ENCODE data around the gene ROR2. TPM values are rescaled to one million over a fixed set of nuclear protein-coding genes. Genes with fewer than 3 reads are reported as not detected.
A peak's percentile ranks its signal among the peaks of the same experiment; 100 is the strongest.

Gene ROR2
- total RNA-seq, 1 donor from 2014 or later = 0.92 TPM

GRCh38 chr9:91836515-91836914, 113.5 kb downstream of the ROR2 start:
- no peak for ATAC-seq

GRCh38 chr9:91835632-91836031, 114.4 kb downstream of the ROR2 start:
- intact Hi-C loops (cut with DNase I) = no loop called here
- DNase-seq (ENCODE audit: missing footprints) (no peak), ATAC-seq (no peak)

More at GRCh38 chr9:91836515-91836914, 113.5 kb downstream of the ROR2 start:
- no peak for DNase-seq (ENCODE audit: missing footprints)
- intact Hi-C loops (cut with DNase I) = no loop called here

- ATAC-seq (no peak), DNase-seq (ENCODE audit: missing footprints) (no peak)
- intact Hi-C loops (cut with DNase I) = no loop called here
Measured at GRCh38 chr9:91835216-91835615, 114.8 kb downstream of the ROR2 start.

GRCh38 chr9:91834740-91835139, 115.3 kb downstream of the ROR2 start:
- intact Hi-C loops (cut with DNase I) = no loop called here
- DNase-seq (ENCODE audit: missing footprints) = no peak
- no peak for ATAC-seq

GRCh38 chr9:91833878-91834255, 116.2 kb downstream of the ROR2 start:
- no peak for ATAC-seq
- DNase-seq (ENCODE audit: missing footprints) = no peak
- intact Hi-C loops (cut with DNase I) = no loop called here

GRCh38 chr9:91833096-91833877, 116.7 kb downstream of the ROR2 start:
- DNase-seq (ENCODE audit: missing footprints) (no peak), ATAC-seq (no peak)
- intact Hi-C loops (cut with DNase I) = no loop called here

- intact Hi-C loops (cut with DNase I) = no loop called here
- DNase-seq (ENCODE audit: missing footprints) (no peak), ATAC-seq (no peak)
Measured at GRCh38 chr9:91832322-91832721, 117.7 kb downstream of the ROR2 start.

- intact Hi-C loops (cut with DNase I) = no loop called here
- no peak for DNase-seq (ENCODE audit: missing footprints)
- ATAC-seq = no peak
Measured at GRCh38 chr9:91825866-91826265, 124.2 kb downstream of the ROR2 start.

GRCh38 chr9:91825422-91825821, 124.6 kb downstream of the ROR2 start:
- no peak for DNase-seq (ENCODE audit: missing footprints)
- intact Hi-C loops (cut with DNase I) = no loop called here
- peak; percentile 19 for ATAC-seq

- peak; percentile 84 for ATAC-seq
- intact Hi-C loops (cut with DNase I) = no loop called here
- no peak for DNase-seq (ENCODE audit: missing footprints)
Measured at GRCh38 chr9:91824601-91825305, 125.3 kb downstream of the ROR2 start.

GRCh38 chr9:91824151-91824550, 125.9 kb downstream of the ROR2 start:
- no peak for ATAC-seq
- intact Hi-C loops (cut with DNase I) = no loop called here
- DNase-seq (ENCODE audit: missing footprints) = no peak

GRCh38 chr9:91820949-91821880, 128.8 kb downstream of the ROR2 start:
- DNase-seq (ENCODE audit: missing footprints) (no peak), ATAC-seq (no peak)
- intact Hi-C loops (cut with DNase I) = no loop called here

GRCh38 chr9:91820126-91820750, 129.8 kb downstream of the ROR2 start:
- intact Hi-C loops (cut with DNase I) = no loop called here
- ATAC-seq = no peak
- DNase-seq (ENCODE audit: missing footprints) = no peak

- intact Hi-C loops (cut with DNase I) = no loop called here
- DNase-seq (ENCODE audit: missing footprints) = no peak
- no peak for ATAC-seq
Measured at GRCh38 chr9:91818647-91819403, 131.2 kb downstream of the ROR2 start.

- intact Hi-C loops (cut with DNase I) = no loop called here
- ATAC-seq (no peak), DNase-seq (ENCODE audit: missing footprints) (no peak)
Measured at GRCh38 chr9:91818225-91818585, 131.8 kb downstream of the ROR2 start.

- DNase-seq (ENCODE audit: missing footprints) (no peak), ATAC-seq (no peak)
- intact Hi-C loops (cut with DNase I) = no loop called here
Measured at GRCh38 chr9:91817493-91818224, 132.4 kb downstream of the ROR2 start.

- DNase-seq (ENCODE audit: missing footprints) (no peak), ATAC-seq (no peak)
- intact Hi-C loops (cut with DNase I) = no loop called here
Measured at GRCh38 chr9:91817106-91817492, 132.9 kb downstream of the ROR2 start.

- ATAC-seq (no peak), DNase-seq (ENCODE audit: missing footprints) (no peak)
- intact Hi-C loops (cut with DNase I) = no loop called here
Measured at GRCh38 chr9:91816356-91816755, 133.7 kb downstream of the ROR2 start.

Measured in Right ventricle myocardium inferior (tissue), 1 donor.